GDM1 (cell line): Measurements from ENCODE around the gene MLEC.
A peak's percentile ranks its signal among the peaks of the same experiment; 100 is the strongest.
"Not testable (repeated sequence)": the region's sequence is repeated elsewhere in the genome, so short reads cannot be mapped to it uniquely, and the experiment has no call there.

Source experiments
- DNase-seq: peaks from one replicate; lab custom pipeline; 2025; lab: John Stamatoyannopoulos, UW

The MLEC gene

GRCh38 chr12:120720987-120721801 lies 34.2 kb downstream of the MLEC start:
- no peak for DNase-seq

GRCh38 chr12:120721866-120722265 lies 34.9 kb downstream of the MLEC start:
- DNase-seq = peak; percentile 16

- no peak for DNase-seq
Observed at GRCh38 chr12:120722784-120723183, 35.8 kb downstream of the MLEC start.

GRCh38 chr12:120724720-120725119 lies 37.8 kb downstream of the MLEC start:
- DNase-seq = no peak

- DNase-seq = no peak
Observed at GRCh38 chr12:120725151-120725658, 38.3 kb downstream of the MLEC start.

GRCh38 chr12:120725659-120726509 lies 38.9 kb downstream of the MLEC start, which contains the start of gene ACADS:
TSS of gene ACADS (plus strand) at chr12:120725826. CDS start at chr12:120725886, 60 bp downstream.
- peak; percentile 75 for DNase-seq

- DNase-seq = no peak
Observed at GRCh38 chr12:120726510-120726793, 39.5 kb downstream of the MLEC start.

- no peak for DNase-seq
Observed at GRCh38 chr12:120726961-120727360, 40.0 kb downstream of the MLEC start.

- DNase-seq = not testable (repeated sequence)
Observed at GRCh38 chr12:120732198-120732597, 45.2 kb downstream of the MLEC start.

GRCh38 chr12:120733574-120733973 lies 46.6 kb downstream of the MLEC start:
- DNase-seq = no peak

GRCh38 chr12:120734210-120734609 lies 47.3 kb downstream of the MLEC start:
- no peak for DNase-seq

- no peak for DNase-seq
Observed at GRCh38 chr12:120735181-120735580, 48.2 kb downstream of the MLEC start.

- no peak for DNase-seq
Observed at GRCh38 chr12:120736404-120737331, 49.7 kb downstream of the MLEC start.

- no peak for DNase-seq
Observed at GRCh38 chr12:120737557-120738251, 50.8 kb downstream of the MLEC start.

GRCh38 chr12:120738252-120739030 lies 51.5 kb downstream of the MLEC start:
- no peak for DNase-seq

GRCh38 chr12:120739031-120739762 lies 52.2 kb downstream of the MLEC start:
- DNase-seq = no peak

GRCh38 chr12:120739821-120740613 lies 53.1 kb downstream of the MLEC start:
- no peak for DNase-seq

GRCh38 chr12:120740871-120741270 lies 53.9 kb downstream of the MLEC start:
- no peak for DNase-seq
